HG03378 (cell line): ENCODE results near the gene PLXDC2.

Source experiments
- ATAC-seq: cut with Tn5 transposase; IDR thresholded peaks from one replicate; pipeline ENCODE4 v1.9.1; 2021; ENCODE audit warnings: mild to moderate bottlenecking, moderate library complexity; ENCODE audit not compliant: unreplicated experiment

PLXDC2 gene

GRCh38 chr10:19848226-19848985 is 32.2 kb downstream of the PLXDC2 start:
- ATAC-seq: no peak

GRCh38 chr10:19853831-19854230 is 37.6 kb downstream of the PLXDC2 start:
- ATAC-seq: no peak

- no peak for ATAC-seq
Measured at GRCh38 chr10:19857876-19858275, 41.6 kb downstream of the PLXDC2 start.

GRCh38 chr10:19860107-19860506 is 43.9 kb downstream of the PLXDC2 start:
- no peak for ATAC-seq

GRCh38 chr10:19862811-19863515 is 46.7 kb downstream of the PLXDC2 start:
- no peak for ATAC-seq

GRCh38 chr10:19865676-19866075 is 49.4 kb downstream of the PLXDC2 start:
- ATAC-seq: no peak

GRCh38 chr10:19869370-19869769 is 53.1 kb downstream of the PLXDC2 start:
- ATAC-seq: no peak

- no peak for ATAC-seq
Measured at GRCh38 chr10:19872504-19873271, 56.5 kb downstream of the PLXDC2 start.

- ATAC-seq: no peak
Measured at GRCh38 chr10:19874190-19874589, 58.0 kb downstream of the PLXDC2 start.

GRCh38 chr10:19874791-19875190 is 58.6 kb downstream of the PLXDC2 start:
- ATAC-seq: no peak

- no peak for ATAC-seq
Measured at GRCh38 chr10:19876570-19876969, 60.3 kb downstream of the PLXDC2 start.

- ATAC-seq: no peak
Measured at GRCh38 chr10:19877466-19878255, 61.4 kb downstream of the PLXDC2 start.

- no peak for ATAC-seq
Measured at GRCh38 chr10:19882621-19883020, 66.4 kb downstream of the PLXDC2 start.

GRCh38 chr10:19888061-19888660 is 71.9 kb downstream of the PLXDC2 start:
- no peak for ATAC-seq

GRCh38 chr10:19889256-19889655 is 73.0 kb downstream of the PLXDC2 start:
- ATAC-seq: no peak

- ATAC-seq: no peak
Measured at GRCh38 chr10:19891429-19891828, 75.2 kb downstream of the PLXDC2 start.

- ATAC-seq: no peak
Measured at GRCh38 chr10:19892270-19892669, 76.0 kb downstream of the PLXDC2 start.

- ATAC-seq: no peak
Measured at GRCh38 chr10:19892677-19893076, 76.4 kb downstream of the PLXDC2 start.

- no peak for ATAC-seq
Measured at GRCh38 chr10:19895500-19895899, 79.3 kb downstream of the PLXDC2 start.

GRCh38 chr10:19902456-19902855 is 86.2 kb downstream of the PLXDC2 start:
- ATAC-seq: no peak
